Ishikawa (cell line): ENCODE results near the gene RASD2.
A peak's percentile ranks its signal among the peaks of the same experiment; 100 is the strongest.

Experiments used
- CEBPB ChIP-seq: IDR thresholded peaks from 2 replicates; pipeline ENCODE4 v1.6.1; 2012
- CREB1 ChIP-seq: IDR thresholded peaks from 2 replicates; pipeline ENCODE4 v1.6.1; 2012; ENCODE audit warnings: low read depth
- EGR1 ChIP-seq: IDR thresholded peaks from 2 replicates; pipeline ENCODE4 v1.6.1; 2012
- EP300 ChIP-seq: IDR thresholded peaks from 2 replicates; pipeline ENCODE4 v1.6.1; 2012; ENCODE audit warnings: borderline replicate concordance
- FOXM1 ChIP-seq: IDR thresholded peaks from 2 replicates; pipeline ENCODE4 v1.6.1; 2012; ENCODE audit warnings: low read depth, borderline replicate concordance
- MAX ChIP-seq: IDR thresholded peaks from 2 replicates; pipeline ENCODE4 v1.6.1; 2012
- NFIC ChIP-seq: IDR thresholded peaks from 2 replicates; pipeline ENCODE4 v1.6.1; 2012
- RAD21 ChIP-seq: IDR thresholded peaks from 2 replicates; pipeline ENCODE4 v1.6.1; 2012; ENCODE audit warnings: low read depth
- TAF1 ChIP-seq: IDR thresholded peaks from 2 replicates; pipeline ENCODE4 v1.6.1; 2012; ENCODE audit warnings: low read depth, mild to moderate bottlenecking
- TCF12 ChIP-seq: IDR thresholded peaks from 2 replicates; pipeline ENCODE4 v1.6.1; 2012; ENCODE audit warnings: low read depth
- TEAD4 ChIP-seq: IDR thresholded peaks from 2 replicates; pipeline ENCODE4 v1.6.1; 2012
- YY1 ChIP-seq: IDR thresholded peaks from 2 replicates; pipeline ENCODE4 v1.6.1; 2012; ENCODE audit warnings: low read depth
- ZBTB7A ChIP-seq: IDR thresholded peaks from 2 replicates; pipeline ENCODE4 v1.6.1; 2012; ENCODE audit warnings: low read depth
- TF ChIP-seq, protein P1 (sequence below): IDR thresholded peaks from 2 replicates; pipeline ENCODE4 v1.6.1; 2012; ENCODE audit warnings: low read depth, mild to moderate bottlenecking
- TF ChIP-seq, protein P2 (sequence below): IDR thresholded peaks from 2 replicates; pipeline ENCODE4 v1.6.1; 2012

RASD2 gene

GRCh38 chr22:35560824-35561223 lies 20.2 kb downstream of the RASD2 start:
- no peak for TF ChIP-seq CREB1
- TF ChIP-seq TEAD4: no peak
- no peak for TF ChIP-seq TAF1
- TF ChIP-seq FOXM1: no peak
- TF ChIP-seq ZBTB7A: no peak
- TF ChIP-seq EP300: no peak
- TF ChIP-seq, protein P1, sequence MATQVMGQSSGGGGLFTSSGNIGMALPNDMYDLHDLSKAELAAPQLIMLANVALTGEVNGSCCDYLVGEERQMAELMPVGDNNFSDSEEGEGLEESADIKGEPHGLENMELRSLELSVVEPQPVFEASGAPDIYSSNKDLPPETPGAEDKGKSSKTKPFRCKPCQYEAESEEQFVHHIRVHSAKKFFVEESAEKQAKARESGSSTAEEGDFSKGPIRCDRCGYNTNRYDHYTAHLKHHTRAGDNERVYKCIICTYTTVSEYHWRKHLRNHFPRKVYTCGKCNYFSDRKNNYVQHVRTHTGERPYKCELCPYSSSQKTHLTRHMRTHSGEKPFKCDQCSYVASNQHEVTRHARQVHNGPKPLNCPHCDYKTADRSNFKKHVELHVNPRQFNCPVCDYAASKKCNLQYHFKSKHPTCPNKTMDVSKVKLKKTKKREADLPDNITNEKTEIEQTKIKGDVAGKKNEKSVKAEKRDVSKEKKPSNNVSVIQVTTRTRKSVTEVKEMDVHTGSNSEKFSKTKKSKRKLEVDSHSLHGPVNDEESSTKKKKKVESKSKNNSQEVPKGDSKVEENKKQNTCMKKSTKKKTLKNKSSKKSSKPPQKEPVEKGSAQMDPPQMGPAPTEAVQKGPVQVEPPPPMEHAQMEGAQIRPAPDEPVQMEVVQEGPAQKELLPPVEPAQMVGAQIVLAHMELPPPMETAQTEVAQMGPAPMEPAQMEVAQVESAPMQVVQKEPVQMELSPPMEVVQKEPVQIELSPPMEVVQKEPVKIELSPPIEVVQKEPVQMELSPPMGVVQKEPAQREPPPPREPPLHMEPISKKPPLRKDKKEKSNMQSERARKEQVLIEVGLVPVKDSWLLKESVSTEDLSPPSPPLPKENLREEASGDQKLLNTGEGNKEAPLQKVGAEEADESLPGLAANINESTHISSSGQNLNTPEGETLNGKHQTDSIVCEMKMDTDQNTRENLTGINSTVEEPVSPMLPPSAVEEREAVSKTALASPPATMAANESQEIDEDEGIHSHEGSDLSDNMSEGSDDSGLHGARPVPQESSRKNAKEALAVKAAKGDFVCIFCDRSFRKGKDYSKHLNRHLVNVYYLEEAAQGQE: no peak
- TF ChIP-seq EGR1: no peak
- no peak for TF ChIP-seq CEBPB
- no peak for TF ChIP-seq MAX
- no peak for TF ChIP-seq YY1
- no peak for TF ChIP-seq RAD21
- TF ChIP-seq, protein P2, sequence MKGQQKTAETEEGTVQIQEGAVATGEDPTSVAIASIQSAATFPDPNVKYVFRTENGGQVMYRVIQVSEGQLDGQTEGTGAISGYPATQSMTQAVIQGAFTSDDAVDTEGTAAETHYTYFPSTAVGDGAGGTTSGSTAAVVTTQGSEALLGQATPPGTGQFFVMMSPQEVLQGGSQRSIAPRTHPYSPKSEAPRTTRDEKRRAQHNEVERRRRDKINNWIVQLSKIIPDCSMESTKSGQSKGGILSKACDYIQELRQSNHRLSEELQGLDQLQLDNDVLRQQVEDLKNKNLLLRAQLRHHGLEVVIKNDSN: no peak
- no peak for TF ChIP-seq TCF12
- no peak for TF ChIP-seq NFIC

- TF ChIP-seq TEAD4 (peak; percentile 76), ZBTB7A (0 out of 2 replicates have a peak, but pooled peaks have one; percentile 61), CREB1 (no peak), MAX (peak; percentile 50), EGR1 (peak; percentile 81)
- TF ChIP-seq, protein P1: no peak
- TF ChIP-seq, protein P2: no peak
Observed at GRCh38 chr22:35561796-35562526, 21.3 kb downstream of the RASD2 start.

GRCh38 chr22:35563211-35563610 lies 22.6 kb downstream of the RASD2 start:
- TF ChIP-seq ZBTB7A (no peak), YY1 (no peak), RAD21 (no peak), TAF1 (no peak), FOXM1 (no peak), NFIC (no peak), CREB1 (no peak), CEBPB (no peak), TCF12 (no peak), TEAD4 (no peak), EP300 (no peak), MAX (no peak), EGR1 (no peak)
- TF ChIP-seq, protein P1: no peak
- TF ChIP-seq, protein P2: no peak
